WTC11 (cell line): Measurements from ENCODE around the gene PLEKHA6.

ENCODE experiments used
- SP1 ChIP-seq: sonication (generic); formaldehyde crosslinking; conservative IDR thresholded peaks from 2 replicates; pipeline ENCODE4 v1.8.1; 2022; ENCODE audit warnings: missing genetic modification reagents
- TF ChIP-seq, protein P1 (sequence below): sonication (generic); formaldehyde crosslinking; IDR thresholded peaks from 2 replicates; pipeline ENCODE4 v1.8.1; 2022; ENCODE audit warnings: mild to moderate bottlenecking, moderate library complexity, missing genetic modification reagents

- TF ChIP-seq, protein P1, sequence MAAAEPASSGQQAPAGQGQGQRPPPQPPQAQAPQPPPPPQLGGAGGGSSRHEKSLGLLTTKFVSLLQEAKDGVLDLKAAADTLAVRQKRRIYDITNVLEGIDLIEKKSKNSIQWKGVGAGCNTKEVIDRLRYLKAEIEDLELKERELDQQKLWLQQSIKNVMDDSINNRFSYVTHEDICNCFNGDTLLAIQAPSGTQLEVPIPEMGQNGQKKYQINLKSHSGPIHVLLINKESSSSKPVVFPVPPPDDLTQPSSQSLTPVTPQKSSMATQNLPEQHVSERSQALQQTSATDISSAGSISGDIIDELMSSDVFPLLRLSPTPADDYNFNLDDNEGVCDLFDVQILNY (CRISPR knock-in tag) = no peak
- TF ChIP-seq SP1 (CRISPR knock-in tag) = no peak
Observed at GRCh38 chr1:204227351-204227750, 132.4 kb downstream of the PLEKHA6 start.
